GM21723 (cell line): Measurements from ENCODE around the gene ARHGEF28.

Experiments used
- ATAC-seq: cut with Tn5 transposase; IDR thresholded peaks from one replicate; pipeline ENCODE4 v1.9.1; 2021; ENCODE audit warnings: mild to moderate bottlenecking, moderate library complexity; ENCODE audit not compliant: unreplicated experiment

The ARHGEF28 gene

DNA sequence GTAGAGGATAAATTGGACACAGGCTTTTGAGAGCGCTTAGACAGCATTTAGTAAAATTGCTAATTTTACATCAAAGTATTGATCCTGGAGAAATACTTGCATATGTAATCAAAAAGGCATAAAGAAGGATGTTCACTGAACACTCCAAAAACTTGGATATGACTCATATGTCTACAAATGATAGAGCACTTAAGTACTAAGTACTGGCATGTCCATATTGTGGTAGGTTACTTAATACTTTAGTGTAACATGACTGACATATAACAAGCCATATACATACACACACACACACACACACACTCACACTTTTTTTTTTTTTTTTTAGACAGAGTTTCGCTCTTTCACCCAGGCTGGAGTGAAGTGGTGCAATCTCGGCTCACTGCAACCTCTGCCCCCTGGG, 361.9 kb downstream of the ARHGEF28 start:
- ATAC-seq: no peak

DNA sequence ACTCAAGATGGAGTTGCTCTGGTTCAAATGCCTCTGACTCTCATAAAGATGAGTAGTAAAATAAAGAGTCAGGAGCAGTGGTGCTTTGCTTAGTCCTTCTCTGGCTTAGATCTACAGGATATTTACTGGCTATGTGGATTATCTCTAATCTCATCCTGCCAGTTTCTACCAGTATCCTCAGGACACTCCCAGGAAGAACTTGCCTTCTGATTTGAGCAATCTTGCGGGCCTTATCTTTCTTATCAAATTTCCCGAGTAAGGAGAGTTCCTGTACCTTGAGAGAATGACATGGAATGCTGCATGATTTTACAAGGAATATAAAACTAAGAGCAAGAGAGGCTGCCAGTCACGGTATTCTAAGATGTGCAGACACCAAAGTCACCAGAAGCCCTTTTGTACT, 364.0 kb downstream of the ARHGEF28 start:
- ATAC-seq: no peak
